Epithelial cell of proximal tubule (primary cell): ENCODE data around the gene PTPRU. TPM values are rescaled to one million over a fixed set of nuclear protein-coding genes. Genes with fewer than 3 reads are reported as not detected.

Experiments
- DNase-seq: peaks from one replicate; pipeline ENCODE4 v3.0.0-alpha.2; 2011; ENCODE audit warnings: low read depth
- H3K4me3 ChIP-seq: 2 replicates; pipeline ENCODE4 v1.5.1; 2011; ENCODE audit warnings: low read depth, mild to moderate bottlenecking, low read length
- total RNA-seq: library from RNA; depleted of rRNA; stranded (reverse); fragments of >200 nt; gene quantifications from 2 replicates; pipeline ENCODE4 v1.2.3, GENCODE V29; 2015
- TF ChIP-seq, protein P1 (sequence below): conservative IDR thresholded peaks from 2 replicates; pipeline ENCODE4 v1.5.1; 2012; ENCODE audit warnings: low read depth, mild to moderate bottlenecking, low read length

PTPRU gene
- total RNA-seq, 1 donor from 2014 or later = 44.7 TPM

DNA sequence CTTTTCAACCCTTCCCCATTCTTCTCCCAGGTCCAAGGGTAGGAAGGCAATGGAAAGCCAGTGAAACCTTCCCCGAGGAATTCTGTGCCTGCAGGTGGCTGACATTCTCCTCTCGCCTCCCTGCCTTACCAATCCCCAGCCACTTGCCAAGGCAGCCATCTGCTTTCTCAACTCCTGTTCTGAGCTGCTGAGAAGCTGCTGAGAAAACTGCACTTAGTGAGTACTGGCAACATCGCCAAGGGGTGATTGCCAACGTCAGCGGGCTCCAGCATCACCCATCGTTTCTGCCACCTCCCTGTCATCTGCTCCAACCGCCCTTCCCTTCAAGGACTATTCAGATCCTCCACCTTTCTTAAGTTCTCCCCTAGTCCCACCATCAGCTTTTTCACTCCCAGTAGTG, 106.0 kb downstream of the PTPRU start:
- TF ChIP-seq, protein P1, sequence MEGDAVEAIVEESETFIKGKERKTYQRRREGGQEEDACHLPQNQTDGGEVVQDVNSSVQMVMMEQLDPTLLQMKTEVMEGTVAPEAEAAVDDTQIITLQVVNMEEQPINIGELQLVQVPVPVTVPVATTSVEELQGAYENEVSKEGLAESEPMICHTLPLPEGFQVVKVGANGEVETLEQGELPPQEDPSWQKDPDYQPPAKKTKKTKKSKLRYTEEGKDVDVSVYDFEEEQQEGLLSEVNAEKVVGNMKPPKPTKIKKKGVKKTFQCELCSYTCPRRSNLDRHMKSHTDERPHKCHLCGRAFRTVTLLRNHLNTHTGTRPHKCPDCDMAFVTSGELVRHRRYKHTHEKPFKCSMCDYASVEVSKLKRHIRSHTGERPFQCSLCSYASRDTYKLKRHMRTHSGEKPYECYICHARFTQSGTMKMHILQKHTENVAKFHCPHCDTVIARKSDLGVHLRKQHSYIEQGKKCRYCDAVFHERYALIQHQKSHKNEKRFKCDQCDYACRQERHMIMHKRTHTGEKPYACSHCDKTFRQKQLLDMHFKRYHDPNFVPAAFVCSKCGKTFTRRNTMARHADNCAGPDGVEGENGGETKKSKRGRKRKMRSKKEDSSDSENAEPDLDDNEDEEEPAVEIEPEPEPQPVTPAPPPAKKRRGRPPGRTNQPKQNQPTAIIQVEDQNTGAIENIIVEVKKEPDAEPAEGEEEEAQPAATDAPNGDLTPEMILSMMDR = no peak
- no peak for DNase-seq

DNA sequence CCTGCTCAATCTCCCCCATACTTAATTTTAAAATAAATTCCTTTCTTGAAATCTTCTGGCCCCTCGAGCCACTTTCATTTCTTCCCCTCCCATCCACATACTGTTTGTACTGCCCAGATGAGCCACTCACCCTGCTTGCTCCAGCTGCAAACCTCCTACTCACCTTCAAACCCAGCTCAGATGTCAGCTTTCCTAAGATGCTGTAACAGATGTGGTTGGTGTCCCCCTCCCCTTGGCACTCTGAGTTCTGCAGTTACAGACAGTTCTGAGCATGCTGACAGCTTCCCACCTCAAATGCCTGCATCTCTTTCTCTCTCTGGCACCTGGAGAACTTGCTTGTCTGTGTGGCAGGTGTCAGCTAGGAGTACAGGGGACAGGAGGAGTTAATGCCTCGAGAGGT, 106.7 kb downstream of the PTPRU start:
- no peak overlapping the region for H3K4me3 ChIP-seq
- no peak for DNase-seq
- TF ChIP-seq, protein P1 = no peak

More for the DNA sequence above, 106.0 kb downstream of the PTPRU start:
- H3K4me3 ChIP-seq = no peak overlapping the region

DNA sequence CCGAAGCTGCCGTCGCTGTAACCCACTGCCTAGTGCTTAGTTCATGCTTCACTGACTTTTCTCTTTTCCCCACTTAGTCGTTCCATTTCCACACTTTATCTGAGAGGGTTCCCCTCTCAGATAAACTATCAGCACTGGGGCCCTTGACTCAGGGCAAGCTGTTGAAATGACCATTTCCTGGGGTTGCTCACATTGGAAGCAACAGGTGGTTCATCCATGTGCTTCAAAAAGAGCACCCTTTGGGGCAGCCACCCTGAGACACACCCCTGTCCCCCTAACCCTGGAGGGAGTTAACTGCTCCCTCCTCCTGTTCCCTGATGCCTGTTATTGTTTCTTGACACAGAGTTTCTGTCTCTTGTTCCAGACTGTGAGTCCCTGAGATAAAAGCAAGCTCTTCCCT, 107.2 kb downstream of the PTPRU start:
- TF ChIP-seq, protein P1 = no peak
- no peak for DNase-seq
- no peak overlapping the region for H3K4me3 ChIP-seq

DNA sequence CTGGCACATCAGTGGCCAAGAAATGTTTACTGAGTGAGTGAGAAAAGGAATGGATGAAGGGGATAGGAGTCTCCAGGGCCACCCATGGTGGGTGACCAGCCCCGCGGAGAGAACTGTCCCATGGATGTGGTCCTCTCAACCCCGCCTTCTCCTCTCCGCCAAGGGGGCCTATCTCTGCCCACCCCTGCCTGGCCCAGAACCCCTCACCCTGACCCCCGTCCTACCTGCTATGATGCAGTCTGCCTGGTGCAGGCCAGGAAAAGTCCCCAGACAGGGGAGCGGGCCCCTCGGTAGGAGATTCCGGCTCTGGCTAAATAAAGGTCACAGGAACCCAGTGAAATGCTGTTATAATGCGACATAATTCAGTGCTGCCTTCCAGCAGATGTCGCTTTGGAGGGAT, 107.6 kb downstream of the PTPRU start:
- H3K4me3 ChIP-seq = no peak overlapping the region
- DNase-seq = no peak
- TF ChIP-seq, protein P1 = no peak

DNA sequence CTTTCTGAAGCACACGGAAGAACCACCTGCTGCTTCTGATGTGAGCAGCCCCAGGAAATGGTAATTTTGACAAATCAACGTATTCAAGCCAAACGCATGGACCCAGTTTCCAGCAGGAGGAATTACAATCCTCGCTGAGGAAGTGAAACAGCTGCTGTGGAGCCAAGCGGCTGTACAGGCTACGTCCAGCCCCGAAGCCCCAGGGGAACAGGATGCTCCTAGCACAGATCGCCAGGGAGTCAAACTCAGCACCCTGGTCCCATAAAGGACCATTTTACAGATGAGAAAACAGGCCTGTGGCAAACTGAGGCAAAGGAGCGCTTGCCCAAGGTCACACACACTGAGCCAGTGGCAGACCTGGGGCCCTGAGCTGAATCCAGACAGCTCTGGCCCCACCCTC, 108.0 kb downstream of the PTPRU start:
- no peak for DNase-seq
- H3K4me3 ChIP-seq = no peak overlapping the region
- TF ChIP-seq, protein P1 = no peak

DNA sequence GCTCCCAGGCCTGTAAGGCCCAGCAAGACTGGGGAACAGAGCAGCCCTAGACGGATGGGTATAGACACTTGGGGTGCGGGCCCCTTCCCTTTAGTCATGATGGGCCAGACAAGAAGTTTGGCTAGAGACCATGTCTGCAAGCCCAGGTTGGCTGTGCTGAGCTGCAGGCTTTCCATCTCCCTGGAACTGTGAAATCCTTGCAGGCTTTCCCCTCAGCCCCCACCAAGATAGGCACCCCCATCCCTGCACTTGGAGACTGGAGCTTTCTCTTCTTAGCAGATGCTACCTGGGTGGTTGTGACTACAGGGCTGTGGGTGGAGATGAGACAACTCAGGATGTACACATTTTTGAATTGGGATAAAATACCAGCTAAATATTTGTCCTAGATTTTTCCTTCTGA, 110.3 kb downstream of the PTPRU start:
- TF ChIP-seq, protein P1 = no peak
- no peak for DNase-seq
- no peak overlapping the region for H3K4me3 ChIP-seq

DNA sequence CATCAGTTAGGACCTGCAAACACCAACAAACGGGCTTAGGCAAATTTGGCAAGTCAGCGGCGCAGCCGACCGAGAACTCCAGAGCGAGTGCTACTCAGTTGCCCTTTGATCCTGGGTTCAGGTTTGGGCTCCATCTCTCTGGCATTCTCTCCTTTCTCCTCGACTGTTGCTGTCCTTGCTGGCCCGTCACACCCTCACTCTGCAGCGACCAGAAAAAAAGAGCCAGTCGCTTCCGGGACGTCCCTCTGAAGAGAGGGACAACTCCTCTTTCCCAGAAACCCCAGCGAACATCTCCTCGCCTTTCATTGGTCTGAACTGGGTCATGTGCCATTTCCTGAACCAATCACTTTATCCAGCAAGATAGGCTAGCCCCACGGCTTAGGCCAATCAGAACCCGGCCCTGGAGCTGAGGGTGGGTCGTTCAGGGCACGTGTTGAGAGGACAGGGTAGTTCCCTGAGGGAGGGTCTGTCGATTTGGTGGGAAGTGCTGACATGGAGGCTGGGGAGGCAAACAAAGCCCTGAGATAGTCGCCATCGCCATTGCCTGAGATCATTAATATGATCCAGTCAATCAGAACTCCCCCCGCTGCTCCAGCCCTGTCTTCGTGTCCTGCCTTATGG, 113.7 kb downstream of the PTPRU start:
- H3K4me3 ChIP-seq = no peak overlapping the region
- no peak for DNase-seq
- TF ChIP-seq, protein P1 = no peak
